Endothelial cell (in vitro differentiated cells): ENCODE measurements around the gene MOB3B. TPM values are rescaled to one million over a fixed set of nuclear protein-coding genes. Genes with fewer than 3 reads are reported as not detected.

Experiments
- DNase-seq: peaks from one replicate; pipeline ENCODE4 v3.0.0; 2021; ENCODE audit warnings: low spot score
- H3K27ac Mint-ChIP-seq: one replicate; pipeline ENCODE4 v1.8.0; 2021; ENCODE audit warnings: mixed read lengths, inconsistent platforms; ENCODE audit not compliant: unreplicated experiment
- H3K27me3 Mint-ChIP-seq: one replicate; pipeline ENCODE4 v1.8.0; 2021; ENCODE audit warnings: mild to moderate bottlenecking, moderate library complexity, mixed read lengths, inconsistent platforms; ENCODE audit not compliant: unreplicated experiment
- H3K36me3 Mint-ChIP-seq: one replicate; pipeline ENCODE4 v1.8.0; 2021; ENCODE audit warnings: mild to moderate bottlenecking, low read depth, mixed read lengths, inconsistent platforms; ENCODE audit not compliant: unreplicated experiment
- H3K4me1 Mint-ChIP-seq: one replicate; pipeline ENCODE4 v1.8.0; 2021; ENCODE audit warnings: mild to moderate bottlenecking, mixed read lengths, inconsistent platforms; ENCODE audit not compliant: unreplicated experiment
- H3K4me3 Mint-ChIP-seq: one replicate; pipeline ENCODE4 v1.8.0; 2021; ENCODE audit warnings: mild to moderate bottlenecking, mixed read lengths, inconsistent platforms; ENCODE audit not compliant: unreplicated experiment
- H3K9me3 Mint-ChIP-seq: one replicate; pipeline ENCODE4 v1.8.0; 2021; ENCODE audit warnings: mixed read lengths, inconsistent platforms; ENCODE audit not compliant: unreplicated experiment
- CTCF ChIP-seq: fragments of 200-600 bp; sonication (generic); IDR thresholded peaks from one replicate; pipeline ENCODE4 v1.5.0; 2021; ENCODE audit warnings: antibody characterized with exemption; ENCODE audit not compliant: unreplicated experiment
- total RNA-seq: library from RNA; stranded (reverse); fragmentation: NEBNext Ultra II Directional; extraction: Animal tissue kit (Norgen Biotek cat#: 25700); gene quantifications from one replicate; pipeline ENCODE4 v1.2.1, GENCODE V29; 2021; ENCODE audit not compliant: unreplicated experiment

The MOB3B gene
- total RNA-seq, 1 donor from 2014 or later: 6.4 TPM

GRCh38 chr9:27412081-27412480, 117.5 kb downstream of the MOB3B start:
- Mint-ChIP-seq H3K36me3 (no peaks in the 10 kb centered on the region), H3K9me3 (no peaks in the 10 kb centered on the region), H3K27ac (no peak overlapping the region), H3K4me1 (peaks cover 43% of the 10 kb centered on the region), H3K27me3 (no peaks in the 10 kb centered on the region), H3K4me3 (no peak overlapping the region)
- TF ChIP-seq CTCF: no peak
- DNase-seq: no peak

- Mint-ChIP-seq H3K4me1 (peaks cover 42% of the 10 kb centered on the region), H3K36me3 (no peaks in the 10 kb centered on the region), H3K9me3 (no peaks in the 10 kb centered on the region), H3K27ac (no peak overlapping the region), H3K27me3 (no peaks in the 10 kb centered on the region), H3K4me3 (no peak overlapping the region)
- no peak for TF ChIP-seq CTCF
- no peak for DNase-seq
Measured at GRCh38 chr9:27408482-27408881, 121.1 kb downstream of the MOB3B start.

GRCh38 chr9:27408001-27408400, 121.6 kb downstream of the MOB3B start:
- Mint-ChIP-seq H3K27ac (no peak overlapping the region), H3K4me1 (peaks cover 40% of the 10 kb centered on the region), H3K27me3 (no peaks in the 10 kb centered on the region), H3K36me3 (no peaks in the 10 kb centered on the region), H3K4me3 (no peak overlapping the region), H3K9me3 (no peaks in the 10 kb centered on the region)
- TF ChIP-seq CTCF: no peak
- DNase-seq: no peak

- H3K36me3 Mint-ChIP-seq: no peaks in the 10 kb centered on the region
- no peak overlapping the region for H3K4me3 Mint-ChIP-seq
- DNase-seq: no peak
- no peaks in the 10 kb centered on the region for H3K27me3 Mint-ChIP-seq
- no peak overlapping the region for H3K27ac Mint-ChIP-seq
- H3K4me1 Mint-ChIP-seq: peaks cover 37% of the 10 kb centered on the region
- no peak for TF ChIP-seq CTCF
- no peaks in the 10 kb centered on the region for H3K9me3 Mint-ChIP-seq
Measured at GRCh38 chr9:27407491-27407890, 122.1 kb downstream of the MOB3B start.

- H3K9me3 Mint-ChIP-seq: no peaks in the 10 kb centered on the region
- H3K36me3 Mint-ChIP-seq: no peaks in the 10 kb centered on the region
- H3K27ac Mint-ChIP-seq: no peak overlapping the region
- no peak for DNase-seq
- no peaks in the 10 kb centered on the region for H3K27me3 Mint-ChIP-seq
- H3K4me1 Mint-ChIP-seq: peaks cover 33% of the 10 kb centered on the region
- no peak for TF ChIP-seq CTCF
- no peak overlapping the region for H3K4me3 Mint-ChIP-seq
Measured at GRCh38 chr9:27404661-27405060, 125.0 kb downstream of the MOB3B start.
